Measurements from ENCODE around the gene CHTF18.

- no peak for TF ChIP-seq CTCF (IDR thresholded peaks at IDR 0.05)
- no peak for TF ChIP-seq EP300 (IDR thresholded peaks at IDR 0.05)
Observed at GRCh38 chr16:750485-750884, 37.9 kb upstream of the CHTF18 start.
